ENCODE measurements around the gene BRSK2. TPM values are rescaled to one million over a fixed set of nuclear protein-coding genes. Genes with fewer than 3 reads are reported as not detected.

The BRSK2 gene
- total and polyA plus RNA-seq, 2 experiments from 2014 or later = 4.7 to 13.6 TPM

- WGBS (ENCODE audit: low lambda C conversion rate, missing lambda C conversion rate) = 91% methylated on average over 19 of the region's 21 CpGs
- peaks cover 36% of the 10 kb centered on the region for H3K79me2 ChIP-seq
- H3K4me3 ChIP-seq = no peak overlapping the region
- no peaks in the 10 kb centered on the region for H3K9me3 ChIP-seq (ENCODE audit: low read depth)
- DNase-seq (ENCODE audit: low spot score) = no peak
- no peak overlapping the region for H3K27ac ChIP-seq
- H4K20me1 ChIP-seq (ENCODE audit: insufficient read depth, poor library complexity, severe bottlenecking) = peaks cover 56% of the 10 kb centered on the region
- no peak overlapping the region for H3K4me2 ChIP-seq
- H3K36me3 ChIP-seq (replicated peaks; ENCODE audit: insufficient read depth, low read depth) = no peaks in the 10 kb centered on the region
- H3K27me3 ChIP-seq = no peaks in the 10 kb centered on the region
- no peaks in the 10 kb centered on the region for H3K9me2 ChIP-seq (replicated peaks; ENCODE audit: insufficient read depth)
- TF ChIP-seq CTCF (IDR thresholded peaks at IDR 0.05; ENCODE audit: poor library complexity) (no peak), EZH2phosphoT487 (IDR thresholded peaks at IDR 0.05; ENCODE audit: low read depth, severe bottlenecking, unreplicated experiment) (no peak), EZH2 (IDR thresholded peaks at IDR 0.05; ENCODE audit: borderline replicate concordance) (no peak)
- H2AFZ ChIP-seq = no peak overlapping the region
- H3K4me1 ChIP-seq (ENCODE audit: insufficient read depth) = no peaks in the 10 kb centered on the region
These were observed 97.5 kb downstream of the BRSK2 start for GRCh38 chr11:1487091-1487850.

- no peaks in the 10 kb centered on the region for H3K9me3 ChIP-seq (ENCODE audit: low read depth)
- H3K4me2 ChIP-seq = no peak overlapping the region
- no peak overlapping the region for H3K27ac ChIP-seq
- H3K4me3 ChIP-seq = no peak overlapping the region
- WGBS (ENCODE audit: low lambda C conversion rate, missing lambda C conversion rate) = 89% methylated on average over 20 of the region's 23 CpGs
- TF ChIP-seq CTCF (IDR thresholded peaks at IDR 0.05; ENCODE audit: poor library complexity) = no peak
- TF ChIP-seq EZH2phosphoT487 (IDR thresholded peaks at IDR 0.05; ENCODE audit: low read depth, severe bottlenecking, unreplicated experiment) = no peak
- TF ChIP-seq EZH2 (IDR thresholded peaks at IDR 0.05; ENCODE audit: borderline replicate concordance) = no peak
- peaks cover 59% of the 10 kb centered on the region for H4K20me1 ChIP-seq (ENCODE audit: insufficient read depth, poor library complexity, severe bottlenecking)
- H3K36me3 ChIP-seq (replicated peaks; ENCODE audit: insufficient read depth, low read depth) = no peaks in the 10 kb centered on the region
- H3K27me3 ChIP-seq = no peaks in the 10 kb centered on the region
- no peaks in the 10 kb centered on the region for H3K4me1 ChIP-seq (ENCODE audit: insufficient read depth)
- no peak overlapping the region for H2AFZ ChIP-seq
- H3K79me2 ChIP-seq = peaks cover 44% of the 10 kb centered on the region
- DNase-seq (ENCODE audit: low spot score) = no peak
- no peaks in the 10 kb centered on the region for H3K9me2 ChIP-seq (replicated peaks; ENCODE audit: insufficient read depth)
These were observed 98.3 kb downstream of the BRSK2 start for GRCh38 chr11:1487851-1488574.

- Histone ChIP-seq H3K4me2 (no peak overlapping the region), H4K20me1 (ENCODE audit: insufficient read depth, poor library complexity, severe bottlenecking) (peaks cover 54% of the 10 kb centered on the region), H3K79me2 (peaks cover 50% of the 10 kb centered on the region), H3K9me3 (ENCODE audit: low read depth) (no peaks in the 10 kb centered on the region), H2AFZ (no peak overlapping the region), H3K4me1 (ENCODE audit: insufficient read depth) (no peaks in the 10 kb centered on the region), H3K27me3 (no peaks in the 10 kb centered on the region), H3K36me3 (replicated peaks; ENCODE audit: insufficient read depth, low read depth) (no peaks in the 10 kb centered on the region), H3K4me3 (no peak overlapping the region), H3K9me2 (replicated peaks; ENCODE audit: insufficient read depth) (no peaks in the 10 kb centered on the region), H3K27ac (no peak overlapping the region)
- WGBS (ENCODE audit: low lambda C conversion rate, missing lambda C conversion rate) = 92% methylated on average over 19 of the region's 20 CpGs
- TF ChIP-seq CTCF (IDR thresholded peaks at IDR 0.05; ENCODE audit: poor library complexity) (no peak), EZH2 (IDR thresholded peaks at IDR 0.05; ENCODE audit: borderline replicate concordance) (no peak)
- DNase-seq (ENCODE audit: low spot score) = no peak
These were observed 98.9 kb downstream of the BRSK2 start for GRCh38 chr11:1488575-1489180.
